ENCODE results near the gene NOL7.

- TF ChIP-seq TAF1 (IDR thresholded peaks at IDR 0.05; ENCODE audit: borderline replicate concordance, insufficient read depth, low read length) (no peak), POLR2AphosphoS5 (IDR thresholded peaks at IDR 0.05; ENCODE audit: low read depth, low read length) (no peak)
Observed at GRCh38 chr6:13611715-13612114, 3.4 kb upstream of the NOL7 start.

Data from PFSK-1 (cell line).